ENCODE data around the gene LAMTOR3.

DNA sequence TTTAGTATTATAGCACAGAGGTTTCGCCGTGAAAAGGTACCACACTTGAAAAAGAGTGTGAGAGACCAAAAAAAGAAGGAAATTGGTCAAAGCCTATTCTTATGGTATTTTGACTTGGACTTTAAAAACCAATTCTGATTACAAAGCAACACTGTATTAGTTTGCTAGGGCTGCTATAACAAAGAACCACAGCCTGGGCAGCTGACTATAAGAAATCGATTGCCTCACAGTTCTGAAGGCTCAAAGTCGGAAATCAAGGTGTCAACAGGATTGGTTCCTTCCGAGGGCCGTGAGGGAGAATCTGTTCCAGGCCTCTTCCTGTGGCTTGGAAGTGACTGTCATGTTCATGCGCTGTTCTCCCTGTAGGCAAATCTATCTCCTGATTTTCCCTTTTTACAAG is 59.7 kb downstream of the LAMTOR3 start:
- TF ChIP-seq GATA2 (IDR thresholded peaks at IDR 0.05; ENCODE audit: low read depth, low read length), result no peak
- TF ChIP-seq GATA3 (IDR thresholded peaks at IDR 0.05; ENCODE audit: low read depth, low read length), result no peak
